ENCODE measurements around the gene COL25A1. TPM values are rescaled to one million over a fixed set of nuclear protein-coding genes. Genes with fewer than 3 reads are reported as not detected.

Gene COL25A1
- total and polyA plus RNA-seq, 4 donors = 0.61 to 4.4 (median 2.1) TPM

DNA sequence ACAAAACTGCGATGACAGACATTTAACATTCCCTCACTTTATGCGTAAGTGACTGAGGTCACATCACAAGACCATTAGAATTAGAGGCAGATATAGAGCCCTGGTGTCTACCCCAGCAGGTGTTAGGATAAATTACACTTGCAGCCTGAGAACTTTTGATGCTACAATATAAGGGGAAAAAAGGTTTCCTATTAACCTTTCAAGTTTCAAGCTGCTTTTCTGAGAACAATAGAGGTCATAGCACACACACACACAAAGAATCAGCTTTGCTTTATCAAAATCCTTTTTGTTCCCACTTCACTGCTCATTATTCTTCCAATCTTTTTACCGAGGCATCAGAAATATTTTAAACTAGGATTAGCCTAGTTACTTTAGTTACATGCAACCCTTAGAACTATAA lies 119.8 kb downstream of the COL25A1 start:
- TF ChIP-seq FOXA1 (IDR thresholded peaks at IDR 0.05) (no peak), YY1 (IDR thresholded peaks at IDR 0.05) (no peak), SP1 (IDR thresholded peaks at IDR 0.05) (no peak), HNF4G (IDR thresholded peaks at IDR 0.05) (no peak), EGR1 (IDR thresholded peaks at IDR 0.05; ENCODE audit: low read depth in 2 of 2) (no peak), TAF1 (conservative IDR thresholded peaks at IDR 0.05) (no peak), NR2F2 (IDR thresholded peaks at IDR 0.05) (no peak), HNF4A (conservative IDR thresholded peaks at IDR 0.05) (no peak), RAD21 (IDR thresholded peaks at IDR 0.05) (no peak), JUND (IDR thresholded peaks at IDR 0.05) (no peak), GABPA (IDR thresholded peaks at IDR 0.05 in 1 of 2, conservative IDR thresholded peaks at IDR 0.05 in 1 of 2) (no peak), RXRA (IDR thresholded peaks at IDR 0.05) (no peak), FOXA2 (IDR thresholded peaks at IDR 0.05) (no peak)
- TF ChIP-seq, protein P1, sequence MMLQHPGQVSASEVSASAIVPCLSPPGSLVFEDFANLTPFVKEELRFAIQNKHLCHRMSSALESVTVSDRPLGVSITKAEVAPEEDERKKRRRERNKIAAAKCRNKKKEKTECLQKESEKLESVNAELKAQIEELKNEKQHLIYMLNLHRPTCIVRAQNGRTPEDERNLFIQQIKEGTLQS (IDR thresholded peaks at IDR 0.05) = no peak
- TF ChIP-seq, protein P2, sequence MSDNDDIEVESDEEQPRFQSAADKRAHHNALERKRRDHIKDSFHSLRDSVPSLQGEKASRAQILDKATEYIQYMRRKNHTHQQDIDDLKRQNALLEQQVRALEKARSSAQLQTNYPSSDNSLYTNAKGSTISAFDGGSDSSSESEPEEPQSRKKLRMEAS (IDR thresholded peaks at IDR 0.05) = no peak
- TF ChIP-seq, protein P3, sequence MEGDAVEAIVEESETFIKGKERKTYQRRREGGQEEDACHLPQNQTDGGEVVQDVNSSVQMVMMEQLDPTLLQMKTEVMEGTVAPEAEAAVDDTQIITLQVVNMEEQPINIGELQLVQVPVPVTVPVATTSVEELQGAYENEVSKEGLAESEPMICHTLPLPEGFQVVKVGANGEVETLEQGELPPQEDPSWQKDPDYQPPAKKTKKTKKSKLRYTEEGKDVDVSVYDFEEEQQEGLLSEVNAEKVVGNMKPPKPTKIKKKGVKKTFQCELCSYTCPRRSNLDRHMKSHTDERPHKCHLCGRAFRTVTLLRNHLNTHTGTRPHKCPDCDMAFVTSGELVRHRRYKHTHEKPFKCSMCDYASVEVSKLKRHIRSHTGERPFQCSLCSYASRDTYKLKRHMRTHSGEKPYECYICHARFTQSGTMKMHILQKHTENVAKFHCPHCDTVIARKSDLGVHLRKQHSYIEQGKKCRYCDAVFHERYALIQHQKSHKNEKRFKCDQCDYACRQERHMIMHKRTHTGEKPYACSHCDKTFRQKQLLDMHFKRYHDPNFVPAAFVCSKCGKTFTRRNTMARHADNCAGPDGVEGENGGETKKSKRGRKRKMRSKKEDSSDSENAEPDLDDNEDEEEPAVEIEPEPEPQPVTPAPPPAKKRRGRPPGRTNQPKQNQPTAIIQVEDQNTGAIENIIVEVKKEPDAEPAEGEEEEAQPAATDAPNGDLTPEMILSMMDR (IDR thresholded peaks at IDR 0.05; ENCODE audit: low read depth, low read length, missing input control) = no peak
- TF ChIP-seq, protein P4, sequence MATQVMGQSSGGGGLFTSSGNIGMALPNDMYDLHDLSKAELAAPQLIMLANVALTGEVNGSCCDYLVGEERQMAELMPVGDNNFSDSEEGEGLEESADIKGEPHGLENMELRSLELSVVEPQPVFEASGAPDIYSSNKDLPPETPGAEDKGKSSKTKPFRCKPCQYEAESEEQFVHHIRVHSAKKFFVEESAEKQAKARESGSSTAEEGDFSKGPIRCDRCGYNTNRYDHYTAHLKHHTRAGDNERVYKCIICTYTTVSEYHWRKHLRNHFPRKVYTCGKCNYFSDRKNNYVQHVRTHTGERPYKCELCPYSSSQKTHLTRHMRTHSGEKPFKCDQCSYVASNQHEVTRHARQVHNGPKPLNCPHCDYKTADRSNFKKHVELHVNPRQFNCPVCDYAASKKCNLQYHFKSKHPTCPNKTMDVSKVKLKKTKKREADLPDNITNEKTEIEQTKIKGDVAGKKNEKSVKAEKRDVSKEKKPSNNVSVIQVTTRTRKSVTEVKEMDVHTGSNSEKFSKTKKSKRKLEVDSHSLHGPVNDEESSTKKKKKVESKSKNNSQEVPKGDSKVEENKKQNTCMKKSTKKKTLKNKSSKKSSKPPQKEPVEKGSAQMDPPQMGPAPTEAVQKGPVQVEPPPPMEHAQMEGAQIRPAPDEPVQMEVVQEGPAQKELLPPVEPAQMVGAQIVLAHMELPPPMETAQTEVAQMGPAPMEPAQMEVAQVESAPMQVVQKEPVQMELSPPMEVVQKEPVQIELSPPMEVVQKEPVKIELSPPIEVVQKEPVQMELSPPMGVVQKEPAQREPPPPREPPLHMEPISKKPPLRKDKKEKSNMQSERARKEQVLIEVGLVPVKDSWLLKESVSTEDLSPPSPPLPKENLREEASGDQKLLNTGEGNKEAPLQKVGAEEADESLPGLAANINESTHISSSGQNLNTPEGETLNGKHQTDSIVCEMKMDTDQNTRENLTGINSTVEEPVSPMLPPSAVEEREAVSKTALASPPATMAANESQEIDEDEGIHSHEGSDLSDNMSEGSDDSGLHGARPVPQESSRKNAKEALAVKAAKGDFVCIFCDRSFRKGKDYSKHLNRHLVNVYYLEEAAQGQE (IDR thresholded peaks at IDR 0.05) = no peak
- TF ChIP-seq, protein P5, sequence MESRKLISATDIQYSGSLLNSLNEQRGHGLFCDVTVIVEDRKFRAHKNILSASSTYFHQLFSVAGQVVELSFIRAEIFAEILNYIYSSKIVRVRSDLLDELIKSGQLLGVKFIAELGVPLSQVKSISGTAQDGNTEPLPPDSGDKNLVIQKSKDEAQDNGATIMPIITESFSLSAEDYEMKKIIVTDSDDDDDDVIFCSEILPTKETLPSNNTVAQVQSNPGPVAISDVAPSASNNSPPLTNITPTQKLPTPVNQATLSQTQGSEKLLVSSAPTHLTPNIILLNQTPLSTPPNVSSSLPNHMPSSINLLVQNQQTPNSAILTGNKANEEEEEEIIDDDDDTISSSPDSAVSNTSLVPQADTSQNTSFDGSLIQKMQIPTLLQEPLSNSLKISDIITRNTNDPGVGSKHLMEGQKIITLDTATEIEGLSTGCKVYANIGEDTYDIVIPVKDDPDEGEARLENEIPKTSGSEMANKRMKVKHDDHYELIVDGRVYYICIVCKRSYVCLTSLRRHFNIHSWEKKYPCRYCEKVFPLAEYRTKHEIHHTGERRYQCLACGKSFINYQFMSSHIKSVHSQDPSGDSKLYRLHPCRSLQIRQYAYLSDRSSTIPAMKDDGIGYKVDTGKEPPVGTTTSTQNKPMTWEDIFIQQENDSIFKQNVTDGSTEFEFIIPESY (IDR thresholded peaks at IDR 0.05) = no peak
- no peak overlapping the region for H3K27ac ChIP-seq (ENCODE audit: low read depth in 1 of 2, low read length in 2 of 2)

More for the DNA sequence above, 119.8 kb downstream of the COL25A1 start:
- Histone ChIP-seq H3K27me3 (ENCODE audit: control insufficient read depth in 4 of 4, insufficient read depth in 4 of 4, low read length in 3 of 4) (no peaks in the 10 kb centered on the region), H3K36me3 (ENCODE audit: control insufficient read depth in 4 of 4, insufficient read depth in 3 of 4, low read depth in 1 of 4, low read length in 3 of 4) (no peaks in the 10 kb centered on the region), H3K4me3 (ENCODE audit: low read depth in 1 of 3, low read length in 3 of 3) (no peak overlapping the region), H3K9ac (ENCODE audit: low read depth in 1 of 2, low read length in 2 of 2) (no peak overlapping the region), H3K4me1 (ENCODE audit: control insufficient read depth in 4 of 4, insufficient read depth in 4 of 4, low read length in 3 of 4) (no peaks in the 10 kb centered on the region), H3K9me3 (ENCODE audit: control insufficient read depth in 4 of 4, low read length in 3 of 4) (no peaks in the 10 kb centered on the region)
- DNase-seq (ENCODE audit: low spot score) = no peak
- WGBS = 51% methylated on average over 3 of the region's 3 CpGs
